Measurements from ENCODE around the gene KIF14. TPM values are rescaled to one million over a fixed set of nuclear protein-coding genes. Genes with fewer than 3 reads are reported as not detected.

KIF14 gene
- total RNA-seq, 4 donors from 2014 or later = 0.12 to 0.17 (median 0.13) TPM; not detected in 1

DNA sequence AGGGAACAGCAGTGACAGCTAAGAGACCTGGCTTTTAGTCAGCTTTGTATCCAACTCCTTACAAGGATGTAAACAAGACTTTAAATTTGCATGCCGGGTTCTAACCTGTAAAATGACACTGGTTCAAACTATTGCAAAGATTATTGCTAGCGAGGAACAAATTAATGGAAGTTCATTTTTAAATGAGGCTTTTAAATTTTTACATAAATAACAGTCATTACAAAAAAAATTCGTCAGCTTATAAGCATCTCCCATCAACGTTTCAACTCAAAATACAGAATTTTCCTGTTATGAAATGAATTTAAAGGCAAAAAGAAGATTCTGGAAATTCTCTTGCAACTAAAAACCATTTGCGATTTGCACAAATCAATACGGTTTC is 668 bp downstream of the KIF14 start:
- Histone ChIP-seq H3K4me1 (peaks cover 0 to 27% (median 4%) of the 10 kb centered on the region in 3 donors), H3K27ac (no peak overlapping the region), H3K4me3 (peak overlapping the region; percentile 55 to 79), H3K9me3 (no peaks in the 10 kb centered on the region), H3K36me3 (no peaks in the 10 kb centered on the region), H3K27me3 (no peaks in the 10 kb centered on the region)
- 5 to 12% methylated on average over 6 of the region's 6 CpGs for WGBS, 2 donors (ENCODE audit: low coverage in 1 of 2)
- ATAC-seq = no peak
- no peak for TF ChIP-seq POLR2AphosphoS5 (IDR thresholded peaks at IDR 0.05)
- TF ChIP-seq, protein P1, sequence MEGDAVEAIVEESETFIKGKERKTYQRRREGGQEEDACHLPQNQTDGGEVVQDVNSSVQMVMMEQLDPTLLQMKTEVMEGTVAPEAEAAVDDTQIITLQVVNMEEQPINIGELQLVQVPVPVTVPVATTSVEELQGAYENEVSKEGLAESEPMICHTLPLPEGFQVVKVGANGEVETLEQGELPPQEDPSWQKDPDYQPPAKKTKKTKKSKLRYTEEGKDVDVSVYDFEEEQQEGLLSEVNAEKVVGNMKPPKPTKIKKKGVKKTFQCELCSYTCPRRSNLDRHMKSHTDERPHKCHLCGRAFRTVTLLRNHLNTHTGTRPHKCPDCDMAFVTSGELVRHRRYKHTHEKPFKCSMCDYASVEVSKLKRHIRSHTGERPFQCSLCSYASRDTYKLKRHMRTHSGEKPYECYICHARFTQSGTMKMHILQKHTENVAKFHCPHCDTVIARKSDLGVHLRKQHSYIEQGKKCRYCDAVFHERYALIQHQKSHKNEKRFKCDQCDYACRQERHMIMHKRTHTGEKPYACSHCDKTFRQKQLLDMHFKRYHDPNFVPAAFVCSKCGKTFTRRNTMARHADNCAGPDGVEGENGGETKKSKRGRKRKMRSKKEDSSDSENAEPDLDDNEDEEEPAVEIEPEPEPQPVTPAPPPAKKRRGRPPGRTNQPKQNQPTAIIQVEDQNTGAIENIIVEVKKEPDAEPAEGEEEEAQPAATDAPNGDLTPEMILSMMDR (IDR thresholded peaks at IDR 0.05) = no peak
- no peak for TF ChIP-seq EP300 (IDR thresholded peaks at IDR 0.05)
- TF ChIP-seq POLR2A (IDR thresholded peaks at IDR 0.05) = no peak

DNA sequence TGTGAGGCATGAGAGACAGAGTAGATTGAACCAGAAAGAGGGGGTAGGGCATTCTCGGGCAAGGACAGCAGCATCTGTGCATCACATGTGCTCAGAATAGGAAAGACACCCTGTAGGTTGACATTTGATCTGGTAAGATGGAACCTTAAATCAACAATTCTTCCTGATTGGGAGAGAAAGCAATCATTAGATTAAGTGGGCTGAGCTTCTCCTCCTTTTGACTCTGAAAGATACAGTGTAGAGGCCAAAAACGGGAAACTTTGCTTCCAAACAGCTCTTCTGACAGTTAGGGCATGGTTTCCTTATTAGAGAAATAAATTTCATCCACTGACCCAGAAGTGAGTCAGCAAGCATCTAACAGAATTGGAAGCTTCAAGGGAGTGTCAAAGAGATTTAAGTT is 9.7 kb downstream of the KIF14 start:
- 44 to 55% methylated on average over 2 of the region's 2 CpGs for WGBS, 2 donors (ENCODE audit: low coverage in 1 of 2)
- H3K4me3 ChIP-seq = no peak overlapping the region
- no peaks in the 10 kb centered on the region for H3K27me3 ChIP-seq
- ATAC-seq = no peak
- no peaks in the 10 kb centered on the region for H3K36me3 ChIP-seq
- no peak for TF ChIP-seq POLR2A (IDR thresholded peaks at IDR 0.05)
- no peak for TF ChIP-seq EP300 (IDR thresholded peaks at IDR 0.05)
- TF ChIP-seq, protein P1 (IDR thresholded peaks at IDR 0.05) = no peak
- TF ChIP-seq POLR2AphosphoS5 (IDR thresholded peaks at IDR 0.05) = no peak
- H3K9me3 ChIP-seq = no peaks in the 10 kb centered on the region
- no peak overlapping the region for H3K27ac ChIP-seq
- H3K4me1 ChIP-seq = no peaks in the 10 kb centered on the region

- Histone ChIP-seq H3K4me1 (no peaks in the 10 kb centered on the region), H3K9me3 (no peaks in the 10 kb centered on the region), H3K4me3 (no peak overlapping the region), H3K36me3 (no peaks in the 10 kb centered on the region), H3K27me3 (no peaks in the 10 kb centered on the region), H3K27ac (no peak overlapping the region)
- no peak for TF ChIP-seq EP300 (IDR thresholded peaks at IDR 0.05)
- no peak for TF ChIP-seq POLR2AphosphoS5 (IDR thresholded peaks at IDR 0.05)
- TF ChIP-seq POLR2A (IDR thresholded peaks at IDR 0.05) = no peak
- TF ChIP-seq, protein P1 (IDR thresholded peaks at IDR 0.05) = no peak
- ATAC-seq = no peak
- 95 to 96% methylated on average over 1 of the region's 1 CpG for WGBS, 2 donors (ENCODE audit: low coverage in 1 of 2)
These were observed 17.9 kb downstream of the KIF14 start for GRCh38 chr1:200602632-200603031.

GRCh38 chr1:200590001-200590400 is 30.6 kb downstream of the KIF14 start:
- H3K4me1 ChIP-seq = no peaks in the 10 kb centered on the region
- H3K27ac ChIP-seq = no peak overlapping the region
- no peak for ATAC-seq
- no peak overlapping the region for H3K4me3 ChIP-seq
- no peaks in the 10 kb centered on the region for H3K9me3 ChIP-seq
- no peak for TF ChIP-seq POLR2A (IDR thresholded peaks at IDR 0.05)
- TF ChIP-seq POLR2AphosphoS5 (IDR thresholded peaks at IDR 0.05) = no peak
- TF ChIP-seq EP300 (IDR thresholded peaks at IDR 0.05) = no peak
- TF ChIP-seq, protein P1 (IDR thresholded peaks at IDR 0.05) = no peak
- WGBS, 2 donors (ENCODE audit: low coverage in 1 of 2) = 100% methylated on average over 1 of the region's 1 CpG
- no peaks in the 10 kb centered on the region for H3K27me3 ChIP-seq
- H3K36me3 ChIP-seq = no peaks in the 10 kb centered on the region

DNA sequence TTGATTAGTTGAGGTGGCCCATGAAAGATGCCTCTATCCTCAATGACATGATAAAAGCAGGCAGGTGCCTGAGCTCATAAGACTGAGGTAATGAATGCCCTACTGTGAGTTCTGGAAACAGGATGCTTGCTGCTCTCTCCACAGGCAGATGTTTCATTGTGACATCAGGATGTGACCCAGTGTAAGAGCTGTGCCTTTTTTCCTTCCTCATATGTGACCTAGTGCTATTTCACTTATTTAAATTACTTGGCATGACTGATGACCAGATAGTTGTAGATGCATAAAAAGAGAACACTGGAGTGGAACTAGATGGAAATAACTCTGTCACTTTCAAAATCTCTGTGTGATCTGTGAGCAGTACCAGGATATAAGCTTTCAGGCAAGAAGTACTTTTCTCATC is 31.9 kb downstream of the KIF14 start:
- H3K27ac ChIP-seq = no peak overlapping the region
- TF ChIP-seq, protein P1 (IDR thresholded peaks at IDR 0.05) = no peak
- TF ChIP-seq POLR2AphosphoS5 (IDR thresholded peaks at IDR 0.05) (no peak), EP300 (IDR thresholded peaks at IDR 0.05) (no peak), POLR2A (IDR thresholded peaks at IDR 0.05) (no peak)
- no peaks in the 10 kb centered on the region for H3K27me3 ChIP-seq
- H3K4me1 ChIP-seq = no peaks in the 10 kb centered on the region
- peak; percentile 53 for ATAC-seq
- H3K9me3 ChIP-seq = no peaks in the 10 kb centered on the region
- H3K4me3 ChIP-seq = no peak overlapping the region
- no peaks in the 10 kb centered on the region for H3K36me3 ChIP-seq
